ENCODE measurements around the gene ALG8.
"Not testable (repeated sequence)": the region's sequence is repeated elsewhere in the genome, so short reads cannot be mapped to it uniquely, and the experiment has no call there.

Gene ALG8

GRCh38 chr11:78085972-78086371, 53.5 kb downstream of the ALG8 start:
- no peak for DNase-seq (ENCODE audit: low read depth)
- H3K4me3 ChIP-seq (replicated peaks; ENCODE audit: low read depth, low read length), result no peak overlapping the region
- TF ChIP-seq, protein P1, sequence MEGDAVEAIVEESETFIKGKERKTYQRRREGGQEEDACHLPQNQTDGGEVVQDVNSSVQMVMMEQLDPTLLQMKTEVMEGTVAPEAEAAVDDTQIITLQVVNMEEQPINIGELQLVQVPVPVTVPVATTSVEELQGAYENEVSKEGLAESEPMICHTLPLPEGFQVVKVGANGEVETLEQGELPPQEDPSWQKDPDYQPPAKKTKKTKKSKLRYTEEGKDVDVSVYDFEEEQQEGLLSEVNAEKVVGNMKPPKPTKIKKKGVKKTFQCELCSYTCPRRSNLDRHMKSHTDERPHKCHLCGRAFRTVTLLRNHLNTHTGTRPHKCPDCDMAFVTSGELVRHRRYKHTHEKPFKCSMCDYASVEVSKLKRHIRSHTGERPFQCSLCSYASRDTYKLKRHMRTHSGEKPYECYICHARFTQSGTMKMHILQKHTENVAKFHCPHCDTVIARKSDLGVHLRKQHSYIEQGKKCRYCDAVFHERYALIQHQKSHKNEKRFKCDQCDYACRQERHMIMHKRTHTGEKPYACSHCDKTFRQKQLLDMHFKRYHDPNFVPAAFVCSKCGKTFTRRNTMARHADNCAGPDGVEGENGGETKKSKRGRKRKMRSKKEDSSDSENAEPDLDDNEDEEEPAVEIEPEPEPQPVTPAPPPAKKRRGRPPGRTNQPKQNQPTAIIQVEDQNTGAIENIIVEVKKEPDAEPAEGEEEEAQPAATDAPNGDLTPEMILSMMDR (IDR thresholded peaks at IDR 0.05; ENCODE audit: low read length, missing control alignments), result no peak

DNA sequence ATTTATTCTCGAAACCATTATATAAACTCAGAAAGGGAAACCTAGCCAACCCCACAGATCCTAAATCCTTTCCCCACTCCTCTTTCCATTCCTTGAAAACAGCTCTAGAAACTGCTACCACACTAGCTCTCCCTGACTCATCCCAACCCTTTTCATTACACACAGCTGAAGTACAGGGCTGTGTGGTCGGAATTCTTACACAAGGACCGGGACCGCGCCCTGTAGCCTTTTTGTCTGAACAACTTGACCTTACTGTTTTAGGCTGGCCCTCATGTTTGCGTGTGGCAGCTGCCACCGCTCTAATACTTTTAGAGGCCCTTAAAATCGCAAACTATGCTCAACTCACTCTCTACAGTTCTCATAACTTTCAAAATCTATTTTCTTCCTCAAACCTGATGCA, 54.9 kb downstream of the ALG8 start:
- DNase-seq (ENCODE audit: low read depth); H3K4me3 ChIP-seq (replicated peaks; ENCODE audit: low read depth, low read length): not testable (repeated sequence)

DNA sequence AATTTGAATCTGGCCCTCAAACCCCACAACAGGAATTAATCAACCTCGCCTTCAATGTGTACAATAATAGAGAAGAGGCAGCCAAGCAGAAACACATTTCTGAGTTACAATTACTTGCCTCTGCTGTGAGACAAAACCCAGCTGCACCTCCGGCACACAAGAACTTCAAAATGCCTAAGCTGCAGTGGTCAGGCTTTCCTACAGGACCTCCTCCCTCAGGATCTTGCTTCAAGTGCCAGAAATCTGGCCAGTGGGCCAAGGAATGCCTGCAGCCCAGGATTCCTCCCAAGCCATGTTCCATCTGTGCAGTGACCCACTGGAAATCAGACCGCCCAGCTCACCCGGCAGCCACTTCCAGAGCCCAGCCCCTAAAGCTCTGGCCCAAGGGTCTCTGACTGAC, 56.4 kb downstream of the ALG8 start:
- no peak for DNase-seq (ENCODE audit: low read depth)
- TF ChIP-seq, protein P1 (IDR thresholded peaks at IDR 0.05; ENCODE audit: low read length, missing control alignments), result no peak
- no peak overlapping the region for H3K4me3 ChIP-seq (replicated peaks; ENCODE audit: low read depth, low read length)

GRCh38 chr11:78082146-78082545, 57.3 kb downstream of the ALG8 start:
- no peak for DNase-seq (ENCODE audit: low read depth)
- TF ChIP-seq, protein P1 (IDR thresholded peaks at IDR 0.05; ENCODE audit: low read length, missing control alignments), result no peak

GRCh38 chr11:78081583-78081982, 57.8 kb downstream of the ALG8 start:
- H3K4me3 ChIP-seq (replicated peaks; ENCODE audit: low read depth, low read length), result no peak overlapping the region
- TF ChIP-seq, protein P1 (IDR thresholded peaks at IDR 0.05; ENCODE audit: low read length, missing control alignments), result no peak
- DNase-seq (ENCODE audit: low read depth), result no peak

More at GRCh38 chr11:78082146-78082545, 57.3 kb downstream of the ALG8 start:
- no peak overlapping the region for H3K4me3 ChIP-seq (replicated peaks; ENCODE audit: low read depth, low read length)

- peak; percentile 80 for DNase-seq (ENCODE audit: low read depth)
- no peak overlapping the region for H3K4me3 ChIP-seq (replicated peaks; ENCODE audit: low read depth, low read length)
- TF ChIP-seq, protein P1 (IDR thresholded peaks at IDR 0.05; ENCODE audit: low read length, missing control alignments), result no peak
Observed at GRCh38 chr11:78080818-78081495, 58.5 kb downstream of the ALG8 start.

DNA sequence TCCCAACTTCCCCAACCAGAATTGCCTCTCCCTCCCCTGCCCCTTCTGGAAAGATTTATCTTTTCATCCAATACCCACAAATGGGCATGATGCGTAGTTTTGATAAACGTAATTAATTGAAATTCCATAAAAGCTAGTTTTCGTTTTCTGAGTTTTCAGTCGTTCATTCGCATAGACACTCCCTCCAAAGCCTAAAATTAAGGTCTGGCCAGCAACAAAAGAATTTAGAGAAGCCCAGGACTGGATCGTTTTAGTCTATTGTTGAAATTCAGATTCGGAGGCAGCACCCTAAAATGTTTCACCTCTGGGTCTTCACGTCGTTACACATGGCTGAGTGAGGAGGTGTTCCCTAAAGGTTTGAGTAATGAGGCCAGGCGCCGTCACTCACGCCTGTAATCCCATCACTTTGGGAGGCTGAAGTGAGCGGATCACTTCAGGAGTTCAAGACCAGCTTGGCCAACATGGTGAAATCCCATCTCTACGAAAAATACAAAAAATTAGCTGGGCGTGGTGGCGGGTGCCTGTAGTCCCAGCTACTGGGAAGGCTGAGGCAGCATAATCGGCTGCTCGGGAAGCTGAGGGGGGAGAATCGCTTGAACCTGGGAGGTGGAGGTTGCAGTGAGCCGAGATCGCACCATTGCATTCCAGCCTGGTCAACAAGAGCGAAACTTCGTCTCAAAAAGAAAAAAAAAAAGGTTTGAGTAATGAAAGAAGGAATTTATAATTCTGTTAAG, 59.2 kb downstream of the ALG8 start:
- no peak for DNase-seq (ENCODE audit: low read depth)

More for the DNA sequence above, 59.2 kb downstream of the ALG8 start:
- peak overlapping the region; percentile 78 for H3K4me3 ChIP-seq (replicated peaks; ENCODE audit: low read depth, low read length)
- TF ChIP-seq, protein P1 (IDR thresholded peaks at IDR 0.05; ENCODE audit: low read length, missing control alignments), result no peak

All from fibroblast of pulmonary artery (primary cell).